ENCODE measurements around the gene LIX1L.

GRCh38 chr1:145962157-145963102 lies 4.6 kb upstream of the LIX1L start:
- TF ChIP-seq CTCF (IDR thresholded peaks at IDR 0.05) (no peak), POLR2A (IDR thresholded peaks at IDR 0.05) (peak in 1 of 2 donors; percentile 22), EP300 (IDR thresholded peaks at IDR 0.05) (no peak)
